ENCODE measurements around the gene PHLPP1. TPM values are rescaled to one million over a fixed set of nuclear protein-coding genes. Genes with fewer than 3 reads are reported as not detected.

PHLPP1 gene
- total and polyA plus RNA-seq, 2 donors from 2014 or later: 2.9 to 13.0 TPM

GRCh38 chr18:62868645-62869044 is 153.3 kb downstream of the PHLPP1 start:
- Histone ChIP-seq H3K4me3 (ENCODE audit: low read length in 3 of 3) (no peak overlapping the region), H3K4me1 (ENCODE audit: control insufficient read depth in 2 of 3, insufficient read depth in 2 of 3, low read depth in 1 of 3, low read length in 3 of 3) (no peaks in the 10 kb centered on the region), H3K9me3 (ENCODE audit: control insufficient read depth in 2 of 3, insufficient read depth in 1 of 3, low read length in 3 of 3) (no peaks in the 10 kb centered on the region), H3K27me3 (ENCODE audit: control insufficient read depth, insufficient read depth, low read length) (no peaks in the 10 kb centered on the region), H3K27ac (ENCODE audit: low read depth in 2 of 2, low read length in 2 of 2) (no peak overlapping the region), H3K9ac (ENCODE audit: low read length in 3 of 3) (no peak overlapping the region), H3K36me3 (ENCODE audit: control insufficient read depth in 2 of 3, insufficient read depth in 3 of 3, low read length in 3 of 3) (no peaks in the 10 kb centered on the region)
- DNase-seq: no peak
- TF ChIP-seq CTCF (IDR thresholded peaks at IDR 0.05; ENCODE audit: borderline replicate concordance, extremely low read depth, insufficient read depth): no peak
- no peak for FAIRE-seq
- intact Hi-C loops (cut with DNase I): no loop called here

GRCh38 chr18:62870643-62871042 is 155.3 kb downstream of the PHLPP1 start:
- intact Hi-C loops (cut with DNase I): no loop called here
- H3K36me3 ChIP-seq (ENCODE audit: control insufficient read depth in 2 of 3, insufficient read depth in 3 of 3, low read length in 3 of 3): no peaks in the 10 kb centered on the region
- no peaks in the 10 kb centered on the region for H3K9me3 ChIP-seq (ENCODE audit: control insufficient read depth in 2 of 3, insufficient read depth in 1 of 3, low read length in 3 of 3)
- H3K27me3 ChIP-seq (ENCODE audit: control insufficient read depth, insufficient read depth, low read length): no peaks in the 10 kb centered on the region
- H3K4me1 ChIP-seq (ENCODE audit: control insufficient read depth in 2 of 3, insufficient read depth in 2 of 3, low read depth in 1 of 3, low read length in 3 of 3): no peaks in the 10 kb centered on the region
- H3K4me3 ChIP-seq (ENCODE audit: low read length in 3 of 3): no peak overlapping the region
- H3K27ac ChIP-seq (ENCODE audit: low read depth in 2 of 2, low read length in 2 of 2): no peak overlapping the region
- no peak for TF ChIP-seq CTCF (IDR thresholded peaks at IDR 0.05; ENCODE audit: borderline replicate concordance, extremely low read depth, insufficient read depth)
- FAIRE-seq (no peak), DNase-seq (no peak)
- no peak overlapping the region for H3K9ac ChIP-seq (ENCODE audit: low read length in 3 of 3)

GRCh38 chr18:62875323-62875722 is 160.0 kb downstream of the PHLPP1 start:
- Histone ChIP-seq H3K4me1 (ENCODE audit: control insufficient read depth in 2 of 3, insufficient read depth in 2 of 3, low read depth in 1 of 3, low read length in 3 of 3) (no peaks in the 10 kb centered on the region), H3K36me3 (ENCODE audit: control insufficient read depth in 2 of 3, insufficient read depth in 3 of 3, low read length in 3 of 3) (no peaks in the 10 kb centered on the region), H3K4me3 (ENCODE audit: low read length in 3 of 3) (no peak overlapping the region), H3K9ac (ENCODE audit: low read length in 3 of 3) (no peak overlapping the region), H3K27ac (ENCODE audit: low read depth in 2 of 2, low read length in 2 of 2) (no peak overlapping the region), H3K9me3 (ENCODE audit: control insufficient read depth in 2 of 3, insufficient read depth in 1 of 3, low read length in 3 of 3) (no peaks in the 10 kb centered on the region), H3K27me3 (ENCODE audit: control insufficient read depth, insufficient read depth, low read length) (no peaks in the 10 kb centered on the region)
- no peak for TF ChIP-seq CTCF (IDR thresholded peaks at IDR 0.05; ENCODE audit: borderline replicate concordance, extremely low read depth, insufficient read depth)
- FAIRE-seq: no peak
- intact Hi-C loops (cut with DNase I): no loop called here
- DNase-seq: no peak

- no peak for FAIRE-seq
- intact Hi-C loops (cut with DNase I): no loop called here
- no peak for TF ChIP-seq CTCF (IDR thresholded peaks at IDR 0.05; ENCODE audit: borderline replicate concordance, extremely low read depth, insufficient read depth)
- Histone ChIP-seq H3K27me3 (ENCODE audit: control insufficient read depth, insufficient read depth, low read length) (no peaks in the 10 kb centered on the region), H3K9me3 (ENCODE audit: control insufficient read depth in 2 of 3, insufficient read depth in 1 of 3, low read length in 3 of 3) (no peaks in the 10 kb centered on the region), H3K36me3 (ENCODE audit: control insufficient read depth in 2 of 3, insufficient read depth in 3 of 3, low read length in 3 of 3) (no peaks in the 10 kb centered on the region), H3K4me1 (ENCODE audit: control insufficient read depth in 2 of 3, insufficient read depth in 2 of 3, low read depth in 1 of 3, low read length in 3 of 3) (no peaks in the 10 kb centered on the region), H3K9ac (ENCODE audit: low read length in 3 of 3) (no peak overlapping the region), H3K4me3 (ENCODE audit: low read length in 3 of 3) (no peak overlapping the region), H3K27ac (ENCODE audit: low read depth in 2 of 2, low read length in 2 of 2) (no peak overlapping the region)
- no peak for DNase-seq
Observed at GRCh38 chr18:62876111-62876510, 160.8 kb downstream of the PHLPP1 start.

Measured in kidney (tissue), 14 donors.